ENCODE results near the gene PARP15.

Gene PARP15

GRCh38 chr3:122572940-122573412 is 4.5 kb upstream of the PARP15 start:
- DNase-seq (ENCODE audit: low spot score): no peak

GRCh38 chr3:122576174-122576940 is 1.1 kb upstream of the PARP15 start:
- DNase-seq (ENCODE audit: low spot score): no peak

- DNase-seq (ENCODE audit: low spot score): no peak
Observed at GRCh38 chr3:122578069-122578740, 755 bp downstream of the PARP15 start.

- DNase-seq (ENCODE audit: low spot score): no peak
Observed at GRCh38 chr3:122580470-122580869, 3.0 kb downstream of the PARP15 start.

GRCh38 chr3:122581622-122582021 is 4.2 kb downstream of the PARP15 start:
- DNase-seq (ENCODE audit: low spot score): no peak

GRCh38 chr3:122582390-122582789 is 4.9 kb downstream of the PARP15 start:
- no peak for DNase-seq (ENCODE audit: low spot score)

GRCh38 chr3:122586098-122586497 is 8.6 kb downstream of the PARP15 start:
- DNase-seq (ENCODE audit: low spot score): no peak

GRCh38 chr3:122586773-122587485 is 9.5 kb downstream of the PARP15 start:
- no peak for DNase-seq (ENCODE audit: low spot score)

GRCh38 chr3:122587572-122587971 is 10.1 kb downstream of the PARP15 start:
- DNase-seq (ENCODE audit: low spot score): no peak

- no peak for DNase-seq (ENCODE audit: low spot score)
Observed at GRCh38 chr3:122589297-122589696, 11.8 kb downstream of the PARP15 start.

- DNase-seq (ENCODE audit: low spot score): no peak
Observed at GRCh38 chr3:122590610-122591009, 13.2 kb downstream of the PARP15 start.

- no peak for DNase-seq (ENCODE audit: low spot score)
Observed at GRCh38 chr3:122594025-122594424, 16.6 kb downstream of the PARP15 start.

- no peak for DNase-seq (ENCODE audit: low spot score)
Observed at GRCh38 chr3:122598151-122598550, 20.7 kb downstream of the PARP15 start.

GRCh38 chr3:122598556-122598955 is 21.1 kb downstream of the PARP15 start:
- no peak for DNase-seq (ENCODE audit: low spot score)

GRCh38 chr3:122602011-122602710 is 24.7 kb downstream of the PARP15 start:
- no peak for DNase-seq (ENCODE audit: low spot score)

GRCh38 chr3:122603056-122603455 is 25.6 kb downstream of the PARP15 start:
- no peak for DNase-seq (ENCODE audit: low spot score)

- DNase-seq (ENCODE audit: low spot score): no peak
Observed at GRCh38 chr3:122606330-122606729, 28.9 kb downstream of the PARP15 start.

GRCh38 chr3:122608916-122609315 is 31.5 kb downstream of the PARP15 start:
- DNase-seq (ENCODE audit: low spot score): no peak

- no peak for DNase-seq (ENCODE audit: low spot score)
Observed at GRCh38 chr3:122609798-122610559, 32.5 kb downstream of the PARP15 start.

- no peak for DNase-seq (ENCODE audit: low spot score)
Observed at GRCh38 chr3:122612696-122613095, 35.2 kb downstream of the PARP15 start.

- DNase-seq (ENCODE audit: low spot score): no peak
Observed at GRCh38 chr3:122615303-122615702, 37.9 kb downstream of the PARP15 start.

Data from ecto neural progenitor cell (in vitro differentiated cells).